Transverse colon (tissue), 4 donors: Measurements from ENCODE around the gene SNX8. TPM values are rescaled to one million over a fixed set of nuclear protein-coding genes. Genes with fewer than 3 reads are reported as not detected.
"Not testable (repeated sequence)": the region's sequence is repeated elsewhere in the genome, so short reads cannot be mapped to it uniquely, and the experiment has no call there.

Experiments
- DNase-seq: peaks from one replicate; pipeline ENCODE4 v3.0.0-alpha.2; 2019
- H3K27ac ChIP-seq, 4 donors: fragments of 200-600 bp; sonication (generic); 2 replicates each; pipeline ENCODE4 v1.5.1; 2016 to 2018; ENCODE audit warnings: inconsistent platforms in 4 of 4
- H3K27me3 ChIP-seq: fragments of 200-600 bp; sonication (generic); 2 replicates; pipeline ENCODE4 v1.5.1; 2017; ENCODE audit warnings: inconsistent platforms
- H3K36me3 ChIP-seq, 4 donors: fragments of 200-600 bp; sonication (generic); 2 replicates each; pipeline ENCODE4 v1.5.1; 2017 to 2019; ENCODE audit warnings: inconsistent platforms in 4 of 4
- H3K4me1 ChIP-seq, 4 donors: fragments of 200-600 bp; sonication (generic); 2 replicates each; pipeline ENCODE4 v1.5.1; 2017 to 2020; ENCODE audit warnings: inconsistent platforms in 4 of 4
- H3K4me3 ChIP-seq, 4 donors: fragments of 200-600 bp; sonication (generic); 1 replicate in 1 of 4; 2 replicates in 3 of 4; pipeline versions ENCODE4 v1.5.1 to v1.6.1; 2017 to 2019; ENCODE audit warnings: inconsistent platforms in 4 of 4
- H3K9me3 ChIP-seq, 2 donors: fragments of 200-600 bp; sonication (generic); 2 replicates each; pipeline ENCODE4 v1.5.1; 2017 to 2019; ENCODE audit warnings: inconsistent platforms in 2 of 2
- EP300 ChIP-seq: sonication (generic); formaldehyde crosslinking; IDR thresholded peaks from one replicate; pipeline ENCODE4 v1.6.1; 2017; ENCODE audit warnings: antibody characterized with exemption, low read depth
- POLR2A ChIP-seq: fragments of 450-650 bp; IDR thresholded peaks from one replicate; pipeline ENCODE4 v1.6.1; 2016; ENCODE audit warnings: antibody characterized with exemption, mild to moderate bottlenecking, moderate library complexity
- POLR2AphosphoS5 ChIP-seq, 3 donors: sonication (generic); formaldehyde crosslinking; IDR thresholded peaks; one replicate each; pipeline ENCODE4 v1.6.1; 2016; ENCODE audit warnings: antibody characterized with exemption in 3 of 3
- WGBS, 2 donors: methylation state at CpG; one replicate each; pipeline ENCODE4 v1.1.5; 2018; ENCODE audit warnings: low coverage in 1 of 2; 5-methylcytosine and 5-hydroxymethylcytosine counted together
- in situ Hi-C, 4 donors: fragments of 200-750 bp; cut with MboI; loops; one replicate each; pipeline versions ENCODE4 v1.15.0 to v1.15.1; 2017; ENCODE audit warnings: low sequenced_read_pairs in 3 of 4, low pct_ligation_motif_present in 1 of 4, low pct_unique_long_range_greater_than_20kb in 1 of 4
- intact Hi-C: fragments of 100-400 bp; cut with DNase I; formaldehyde crosslinking; loops from one replicate; pipeline ENCODE4 v1.15.1; 2023; ENCODE audit warnings: low total_unique reads
- total RNA-seq, 4 donors: library from RNA; depleted of rRNA; stranded (reverse); fragments of >200 nt; gene quantifications; one replicate each; pipeline ENCODE4 v1.1.0, GENCODE V29; 2016
- TF ChIP-seq, protein P1 (sequence below), 5 experiments: fragments of 200-600 bp in 3 of 5; fragments of 450-650 bp in 2 of 5; sonication (generic) in 3 of 5; IDR thresholded peaks; 1 replicate in 2 of 5; 2 replicates in 3 of 5; pipeline ENCODE4 v1.5.1; 2016 to 2017; ENCODE audit warnings: antibody characterized with exemption in 5 of 5, inconsistent platforms in 3 of 5, mild to moderate bottlenecking in 2 of 5, moderate library complexity in 1 of 5

Gene SNX8
- total RNA-seq, 4 donors from 2014 or later = 3.8 to 27.3 (median 9.2) TPM

DNA sequence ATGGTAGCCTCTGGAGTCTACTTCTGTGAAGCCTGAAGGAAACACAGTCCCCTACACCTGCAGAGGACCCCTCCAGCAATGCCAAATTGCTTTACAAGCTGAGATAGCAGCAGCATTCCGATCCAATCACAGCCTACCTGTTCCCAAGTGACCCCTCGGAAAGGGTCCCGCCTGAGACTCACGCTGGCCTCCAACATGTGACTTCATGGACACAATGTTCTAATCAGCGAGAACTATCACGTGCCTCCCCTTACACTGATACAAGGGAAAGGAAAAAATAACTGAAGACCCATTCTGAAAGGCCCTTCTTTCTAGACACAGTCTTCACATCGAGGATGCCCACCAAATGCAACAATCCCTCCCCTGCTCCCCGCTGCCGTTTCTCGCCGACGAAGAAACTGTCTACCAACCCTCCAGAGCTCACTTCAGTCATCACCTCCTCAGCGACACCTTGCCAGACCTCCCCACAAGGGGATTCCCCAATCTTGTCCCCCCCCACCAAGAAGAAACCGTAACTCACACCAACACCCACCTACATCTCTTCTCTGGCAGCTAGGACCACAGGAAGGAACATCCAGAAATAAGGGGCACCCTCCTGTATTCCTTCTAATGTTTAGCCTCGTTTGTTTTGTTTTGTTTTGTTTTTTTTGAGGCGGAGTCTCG, 1.8 kb downstream of the SNX8 start:
- no peaks in the 10 kb centered on the region for H3K36me3 ChIP-seq
- 77 to 84% methylated on average over 9 to 17 of the region's 17 CpGs for WGBS, 2 donors
- intact Hi-C loops = no loop called here
- no peak for DNase-seq
- no peak for TF ChIP-seq POLR2AphosphoS5 (IDR thresholded peaks at IDR 0.05)
- no peak for TF ChIP-seq POLR2A
- peaks cover 0 to 8% (median 6%) of the 10 kb centered on the region in 4 donors for H3K4me1 ChIP-seq
- in situ Hi-C loops = no loop called here
- H3K27ac ChIP-seq = no peak overlapping the region
- no peaks in the 10 kb centered on the region for H3K27me3 ChIP-seq
- no peak overlapping the region for H3K4me3 ChIP-seq
- no peaks in the 10 kb centered on the region for H3K9me3 ChIP-seq

DNA sequence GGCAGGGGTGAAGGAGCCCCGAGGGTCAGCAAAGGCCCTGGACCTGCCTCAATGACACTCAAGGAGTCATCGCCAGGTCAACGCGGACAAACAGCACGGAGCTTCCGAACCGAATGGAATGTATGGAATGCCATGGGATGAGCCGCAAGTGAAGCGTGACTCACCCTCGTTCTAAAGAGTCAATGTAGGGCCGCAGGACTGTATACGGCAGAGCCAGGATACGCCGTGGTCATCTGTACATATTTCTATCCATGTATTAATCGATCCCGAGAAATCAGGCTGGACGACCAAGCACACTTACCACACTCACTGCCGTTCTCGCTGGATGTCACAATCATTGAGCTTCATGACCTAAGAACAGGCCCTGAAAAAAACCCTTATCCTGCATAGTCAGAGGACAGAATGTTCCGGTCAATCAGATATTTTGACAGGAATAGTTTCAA, 4.3 kb downstream of the SNX8 start:
- TF ChIP-seq POLR2AphosphoS5 (IDR thresholded peaks at IDR 0.05) (no peak), EP300 (no peak), POLR2A (no peak)
- TF ChIP-seq, protein P1, sequence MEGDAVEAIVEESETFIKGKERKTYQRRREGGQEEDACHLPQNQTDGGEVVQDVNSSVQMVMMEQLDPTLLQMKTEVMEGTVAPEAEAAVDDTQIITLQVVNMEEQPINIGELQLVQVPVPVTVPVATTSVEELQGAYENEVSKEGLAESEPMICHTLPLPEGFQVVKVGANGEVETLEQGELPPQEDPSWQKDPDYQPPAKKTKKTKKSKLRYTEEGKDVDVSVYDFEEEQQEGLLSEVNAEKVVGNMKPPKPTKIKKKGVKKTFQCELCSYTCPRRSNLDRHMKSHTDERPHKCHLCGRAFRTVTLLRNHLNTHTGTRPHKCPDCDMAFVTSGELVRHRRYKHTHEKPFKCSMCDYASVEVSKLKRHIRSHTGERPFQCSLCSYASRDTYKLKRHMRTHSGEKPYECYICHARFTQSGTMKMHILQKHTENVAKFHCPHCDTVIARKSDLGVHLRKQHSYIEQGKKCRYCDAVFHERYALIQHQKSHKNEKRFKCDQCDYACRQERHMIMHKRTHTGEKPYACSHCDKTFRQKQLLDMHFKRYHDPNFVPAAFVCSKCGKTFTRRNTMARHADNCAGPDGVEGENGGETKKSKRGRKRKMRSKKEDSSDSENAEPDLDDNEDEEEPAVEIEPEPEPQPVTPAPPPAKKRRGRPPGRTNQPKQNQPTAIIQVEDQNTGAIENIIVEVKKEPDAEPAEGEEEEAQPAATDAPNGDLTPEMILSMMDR (IDR thresholded peaks at IDR 0.05) = no peak
- Histone ChIP-seq H3K4me3 (no peak overlapping the region), H3K9me3 (no peaks in the 10 kb centered on the region), H3K4me1 (peaks cover 0 to 8% (median 6%) of the 10 kb centered on the region in 4 donors), H3K27ac (no peak overlapping the region), H3K27me3 (no peaks in the 10 kb centered on the region), H3K36me3 (no peaks in the 10 kb centered on the region)
- in situ Hi-C loops = no loop called here
- intact Hi-C loops = no loop called here
- DNase-seq = no peak
- WGBS, 2 donors = 91 to 100% methylated on average over 4 to 20 of the region's 20 CpGs

DNA sequence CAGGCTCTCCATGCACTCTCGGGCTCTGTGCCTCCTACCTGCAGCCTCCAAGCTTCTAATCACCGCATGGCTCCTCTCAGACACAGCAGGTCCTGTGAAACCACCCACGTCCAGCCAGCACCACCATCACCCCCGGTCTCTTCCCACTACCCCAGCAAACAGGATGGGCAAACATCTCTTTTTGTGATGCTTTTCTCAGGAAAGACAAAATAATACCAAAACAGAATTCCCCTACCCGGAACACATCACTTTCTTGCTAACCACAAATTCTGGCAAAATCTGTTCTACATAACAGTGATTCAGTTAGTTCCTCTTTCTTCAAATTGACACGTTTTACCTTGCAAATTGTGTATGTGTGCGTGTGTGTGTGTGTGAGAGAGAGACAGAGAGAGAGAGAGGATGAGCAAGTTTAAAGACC, 6.5 kb downstream of the SNX8 start:
- H3K4me1 ChIP-seq = no peaks in the 10 kb centered on the region
- H3K27ac ChIP-seq = no peak overlapping the region
- H3K27me3 ChIP-seq = no peaks in the 10 kb centered on the region
- 75 to 88% methylated on average over 7 of the region's 7 CpGs for WGBS, 2 donors
- intact Hi-C loops (no loop called here), in situ Hi-C loops (no loop called here)
- no peak overlapping the region for H3K4me3 ChIP-seq
- no peak for DNase-seq
- TF ChIP-seq POLR2AphosphoS5 (IDR thresholded peaks at IDR 0.05) (no peak), EP300 (no peak), POLR2A (no peak)
- TF ChIP-seq, protein P1 (IDR thresholded peaks at IDR 0.05) = no peak
- H3K36me3 ChIP-seq = no peaks in the 10 kb centered on the region
- H3K9me3 ChIP-seq = no peaks in the 10 kb centered on the region

DNA sequence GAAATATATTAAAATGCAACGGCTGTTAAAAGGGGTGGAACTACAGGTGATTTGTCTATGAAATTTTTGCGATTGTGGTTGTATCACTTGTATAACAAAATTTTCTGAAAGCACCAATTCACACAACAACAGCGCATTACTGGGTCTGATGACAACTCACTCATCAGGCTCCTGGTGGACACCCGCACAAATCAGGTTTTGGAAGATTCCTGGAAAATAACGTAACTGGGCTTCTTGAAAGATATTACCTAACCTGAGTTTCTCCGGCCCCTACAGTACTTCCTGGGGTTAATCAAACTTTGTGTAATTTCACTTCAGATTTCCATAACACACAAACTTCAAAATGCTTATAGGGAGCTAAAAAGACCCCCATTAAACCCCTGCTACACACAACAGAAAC, 7.6 kb downstream of the SNX8 start:
- 93 to 94% methylated on average over 6 of the region's 6 CpGs for WGBS, 2 donors
- H3K4me3 ChIP-seq = no peak overlapping the region
- no peak overlapping the region for H3K27ac ChIP-seq
- no peaks in the 10 kb centered on the region for H3K36me3 ChIP-seq
- TF ChIP-seq, protein P1 (IDR thresholded peaks at IDR 0.05) = no peak
- TF ChIP-seq EP300 = no peak
- TF ChIP-seq POLR2A = no peak
- TF ChIP-seq POLR2AphosphoS5 (IDR thresholded peaks at IDR 0.05) = no peak
- H3K4me1 ChIP-seq = no peaks in the 10 kb centered on the region
- H3K27me3 ChIP-seq = no peaks in the 10 kb centered on the region
- in situ Hi-C loops = no loop called here
- DNase-seq = no peak
- intact Hi-C loops = no loop called here
- H3K9me3 ChIP-seq = no peaks in the 10 kb centered on the region

GRCh38 chr7:2305258-2305657, 9.0 kb downstream of the SNX8 start:
- H3K9me3 ChIP-seq, intact Hi-C loops, H3K27ac ChIP-seq, in situ Hi-C loops, DNase-seq, H3K27me3 ChIP-seq, H3K36me3 ChIP-seq, H3K4me3 ChIP-seq, H3K4me1 ChIP-seq: not testable (repeated sequence)
- WGBS, 2 donors = 91 to 96% methylated on average over 4 to 6 of the region's 6 CpGs

DNA sequence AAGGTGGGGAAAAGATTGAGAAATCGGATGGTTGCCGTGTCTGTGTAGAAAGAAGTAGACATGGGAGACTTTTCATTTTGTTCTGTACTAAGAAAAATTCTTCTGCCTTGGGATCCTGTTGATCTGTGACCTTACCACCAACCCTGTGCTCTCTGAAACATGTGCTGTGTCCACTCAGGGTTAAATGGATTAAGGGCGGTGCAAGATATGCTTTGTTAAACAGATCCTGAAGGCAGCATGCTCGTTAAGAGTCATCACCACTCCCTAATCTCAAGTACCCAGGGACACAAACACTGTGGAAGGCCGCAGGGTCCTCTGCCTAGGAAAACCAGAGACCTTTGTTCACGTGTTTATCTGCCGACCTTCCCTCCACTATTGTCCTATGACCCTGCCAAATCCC, 10.7 kb downstream of the SNX8 start:
- intact Hi-C loops, H3K27me3 ChIP-seq, H3K9me3 ChIP-seq, H3K4me1 ChIP-seq, DNase-seq, H3K27ac ChIP-seq, H3K4me3 ChIP-seq, in situ Hi-C loops, H3K36me3 ChIP-seq: not testable (repeated sequence)
- WGBS, 2 donors = 86 to 100% methylated on average over 2 to 7 of the region's 7 CpGs

DNA sequence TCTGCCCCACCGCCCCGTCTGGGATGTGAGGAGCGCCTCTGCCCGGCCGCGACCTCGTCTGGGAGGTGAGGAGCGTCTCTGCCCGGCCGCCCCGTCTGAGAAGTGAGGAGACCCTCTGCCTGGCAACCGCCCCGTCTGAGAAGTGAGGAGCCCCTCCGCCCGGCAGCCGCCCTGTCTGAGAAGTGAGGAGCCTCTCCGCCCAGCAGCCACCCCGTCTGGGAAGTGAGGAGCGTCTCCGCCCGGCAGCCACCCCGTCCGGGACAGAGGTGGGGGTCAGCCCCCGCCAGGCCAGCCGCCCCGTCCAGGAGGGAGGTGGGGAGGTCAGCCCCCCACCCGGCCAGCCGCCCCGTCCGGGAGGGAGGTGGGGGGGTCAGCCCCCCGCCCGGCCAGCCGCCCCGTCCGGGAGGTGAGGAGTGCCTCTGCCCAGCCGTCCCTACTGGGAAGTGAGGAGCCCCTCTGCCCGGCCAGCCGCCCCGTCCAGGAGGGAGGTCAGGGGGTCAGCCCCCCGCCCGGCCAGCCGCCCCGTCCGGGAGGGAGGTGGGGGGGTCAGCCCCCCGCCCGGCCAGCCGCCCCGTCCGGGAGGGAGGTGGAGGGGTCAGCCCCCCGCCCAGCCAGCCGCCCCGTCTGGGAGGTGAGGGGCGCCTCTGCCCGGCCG, 11.4 kb downstream of the SNX8 start:
- in situ Hi-C loops, intact Hi-C loops, H3K4me1 ChIP-seq, H3K9me3 ChIP-seq, H3K27me3 ChIP-seq, H3K4me3 ChIP-seq, H3K36me3 ChIP-seq, DNase-seq, H3K27ac ChIP-seq: not testable (repeated sequence)
- 93% methylated on average over 22 of the region's 55 CpGs; no CpG with 5 or more reads in 1 of the 2 donors for WGBS, 2 donors
